ENCODE results near the gene TMEM60.

- no peak for TF ChIP-seq CTCF (conservative IDR thresholded peaks at IDR 0.05 in 1 of 2, IDR thresholded peaks at IDR 0.05 in 1 of 2; ENCODE audit: extremely low read depth in 1 of 2, insufficient read depth in 1 of 2, low read depth in 1 of 2, low read length in 2 of 2)
- no peak for TF ChIP-seq EZH2 (IDR thresholded peaks at IDR 0.05; ENCODE audit: borderline replicate concordance, low read length)
Measured at GRCh38 chr7:77824636-77825035, 26.4 kb upstream of the TMEM60 start.
